ENCODE data around the gene KLHL26. TPM values are rescaled to one million over a fixed set of nuclear protein-coding genes. Genes with fewer than 3 reads are reported as not detected.

The KLHL26 gene
- total and polyA plus RNA-seq, 9 of the 15 experiments (the other 6 are each of a cell fraction or from before 2014, with no cell fraction given) = 0.13 to 13.3 (median 1.4) TPM

DNA sequence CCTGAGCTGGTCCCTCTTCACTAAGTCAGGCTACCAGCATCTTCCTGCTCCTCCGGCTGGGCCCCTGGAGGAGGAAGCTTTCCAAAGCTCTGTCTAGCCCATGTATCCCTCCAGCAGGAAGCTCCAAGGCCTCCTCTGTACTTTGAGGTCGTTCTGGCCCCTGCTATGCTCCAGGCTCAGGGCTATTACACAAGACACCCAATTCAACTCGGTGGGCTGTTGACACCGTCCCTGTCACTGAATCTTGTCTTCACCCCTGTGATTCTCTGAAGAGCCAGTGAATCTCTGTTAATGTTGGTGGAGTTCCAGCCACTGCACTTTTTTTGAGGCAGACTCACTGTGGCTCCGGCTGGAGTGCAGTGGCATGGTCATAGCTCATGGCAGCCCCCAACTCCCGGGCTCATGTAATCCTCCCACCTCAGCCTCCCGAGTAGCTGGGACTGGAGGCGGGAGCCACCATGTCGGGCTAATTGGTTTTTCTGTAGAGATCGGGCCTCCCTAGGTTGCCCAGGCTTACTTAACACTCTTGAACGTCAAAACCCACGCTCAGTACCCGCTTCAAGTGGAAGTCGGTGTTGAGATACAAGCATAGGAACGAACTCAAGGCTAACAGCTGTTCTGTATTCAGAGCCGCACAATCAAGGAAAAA is 48.7 kb upstream of the KLHL26 start:
- WGBS (ENCODE audit: insufficient coverage, low coverage, missing lambda C conversion rate) = 10% methylated on average over 16 of the region's 16 CpGs
- in situ Hi-C loops (cut with MboI) = no loop called here
- TSS peak; percentile 90 for BruUV-seq (replicated peaks)
- TF ChIP-seq, protein P1, sequence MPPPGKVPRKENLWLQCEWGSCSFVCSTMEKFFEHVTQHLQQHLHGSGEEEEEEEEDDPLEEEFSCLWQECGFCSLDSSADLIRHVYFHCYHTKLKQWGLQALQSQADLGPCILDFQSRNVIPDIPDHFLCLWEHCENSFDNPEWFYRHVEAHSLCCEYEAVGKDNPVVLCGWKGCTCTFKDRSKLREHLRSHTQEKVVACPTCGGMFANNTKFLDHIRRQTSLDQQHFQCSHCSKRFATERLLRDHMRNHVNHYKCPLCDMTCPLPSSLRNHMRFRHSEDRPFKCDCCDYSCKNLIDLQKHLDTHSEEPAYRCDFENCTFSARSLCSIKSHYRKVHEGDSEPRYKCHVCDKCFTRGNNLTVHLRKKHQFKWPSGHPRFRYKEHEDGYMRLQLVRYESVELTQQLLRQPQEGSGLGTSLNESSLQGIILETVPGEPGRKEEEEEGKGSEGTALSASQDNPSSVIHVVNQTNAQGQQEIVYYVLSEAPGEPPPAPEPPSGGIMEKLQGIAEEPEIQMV (tag; conservative IDR thresholded peaks at IDR 0.05; ENCODE audit: low read depth) = peak; percentile 46; the same call in 1 of the 2 replicates
- TF ChIP-seq BRD4 (IDR thresholded peaks at IDR 0.05) = no peak
- TF ChIP-seq U2AF1 (optimal IDR thresholded peaks at IDR 0.05; ENCODE audit: low read depth, low read length) = no peak
- TF ChIP-seq ZNF253 (CRISPR knock-in tag; conservative IDR thresholded peaks at IDR 0.05) = no peak
- TF ChIP-seq, protein P2, sequence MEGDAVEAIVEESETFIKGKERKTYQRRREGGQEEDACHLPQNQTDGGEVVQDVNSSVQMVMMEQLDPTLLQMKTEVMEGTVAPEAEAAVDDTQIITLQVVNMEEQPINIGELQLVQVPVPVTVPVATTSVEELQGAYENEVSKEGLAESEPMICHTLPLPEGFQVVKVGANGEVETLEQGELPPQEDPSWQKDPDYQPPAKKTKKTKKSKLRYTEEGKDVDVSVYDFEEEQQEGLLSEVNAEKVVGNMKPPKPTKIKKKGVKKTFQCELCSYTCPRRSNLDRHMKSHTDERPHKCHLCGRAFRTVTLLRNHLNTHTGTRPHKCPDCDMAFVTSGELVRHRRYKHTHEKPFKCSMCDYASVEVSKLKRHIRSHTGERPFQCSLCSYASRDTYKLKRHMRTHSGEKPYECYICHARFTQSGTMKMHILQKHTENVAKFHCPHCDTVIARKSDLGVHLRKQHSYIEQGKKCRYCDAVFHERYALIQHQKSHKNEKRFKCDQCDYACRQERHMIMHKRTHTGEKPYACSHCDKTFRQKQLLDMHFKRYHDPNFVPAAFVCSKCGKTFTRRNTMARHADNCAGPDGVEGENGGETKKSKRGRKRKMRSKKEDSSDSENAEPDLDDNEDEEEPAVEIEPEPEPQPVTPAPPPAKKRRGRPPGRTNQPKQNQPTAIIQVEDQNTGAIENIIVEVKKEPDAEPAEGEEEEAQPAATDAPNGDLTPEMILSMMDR (IDR thresholded peaks at IDR 0.05 in 2 of 3, conservative IDR thresholded peaks at IDR 0.05 in 1 of 3; ENCODE audit: insufficient read depth in 2 of 3, low read depth in 1 of 3, low read length in 3 of 3) = no peak
- TF ChIP-seq ZNF12 (CRISPR knock-in tag; IDR thresholded peaks at IDR 0.05) = no peak
- TF ChIP-seq KLF1 (tag; IDR thresholded peaks at IDR 0.05) = no peak
- TF ChIP-seq TEAD4 (IDR thresholded peaks at IDR 0.05; ENCODE audit: low read length) = no peak
- TF ChIP-seq TEAD4 (CRISPR knock-in tag; IDR thresholded peaks at IDR 0.05; ENCODE audit: borderline replicate concordance) = no peak
- TF ChIP-seq, protein P3, sequence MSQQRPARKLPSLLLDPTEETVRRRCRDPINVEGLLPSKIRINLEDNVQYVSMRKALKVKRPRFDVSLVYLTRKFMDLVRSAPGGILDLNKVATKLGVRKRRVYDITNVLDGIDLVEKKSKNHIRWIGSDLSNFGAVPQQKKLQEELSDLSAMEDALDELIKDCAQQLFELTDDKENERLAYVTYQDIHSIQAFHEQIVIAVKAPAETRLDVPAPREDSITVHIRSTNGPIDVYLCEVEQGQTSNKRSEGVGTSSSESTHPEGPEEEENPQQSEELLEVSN (IDR thresholded peaks at IDR 0.05; ENCODE audit: borderline replicate concordance in 1 of 2, extremely low read depth in 1 of 2, insufficient read depth in 1 of 2, insufficient read length in 1 of 2, low read depth in 1 of 2, low read length in 1 of 2, poor library complexity in 1 of 2, severe bottlenecking in 1 of 2) = peak in 1 of 2 experiments; percentile 12
- TF ChIP-seq CBX1 (IDR thresholded peaks at IDR 0.05; ENCODE audit: low read depth) = no peak
- TF ChIP-seq, protein P4, sequence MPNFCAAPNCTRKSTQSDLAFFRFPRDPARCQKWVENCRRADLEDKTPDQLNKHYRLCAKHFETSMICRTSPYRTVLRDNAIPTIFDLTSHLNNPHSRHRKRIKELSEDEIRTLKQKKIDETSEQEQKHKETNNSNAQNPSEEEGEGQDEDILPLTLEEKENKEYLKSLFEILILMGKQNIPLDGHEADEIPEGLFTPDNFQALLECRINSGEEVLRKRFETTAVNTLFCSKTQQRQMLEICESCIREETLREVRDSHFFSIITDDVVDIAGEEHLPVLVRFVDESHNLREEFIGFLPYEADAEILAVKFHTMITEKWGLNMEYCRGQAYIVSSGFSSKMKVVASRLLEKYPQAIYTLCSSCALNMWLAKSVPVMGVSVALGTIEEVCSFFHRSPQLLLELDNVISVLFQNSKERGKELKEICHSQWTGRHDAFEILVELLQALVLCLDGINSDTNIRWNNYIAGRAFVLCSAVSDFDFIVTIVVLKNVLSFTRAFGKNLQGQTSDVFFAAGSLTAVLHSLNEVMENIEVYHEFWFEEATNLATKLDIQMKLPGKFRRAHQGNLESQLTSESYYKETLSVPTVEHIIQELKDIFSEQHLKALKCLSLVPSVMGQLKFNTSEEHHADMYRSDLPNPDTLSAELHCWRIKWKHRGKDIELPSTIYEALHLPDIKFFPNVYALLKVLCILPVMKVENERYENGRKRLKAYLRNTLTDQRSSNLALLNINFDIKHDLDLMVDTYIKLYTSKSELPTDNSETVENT (CRISPR knock-in tag; IDR thresholded peaks at IDR 0.05) = no peak

More for the DNA sequence above, 48.7 kb upstream of the KLHL26 start:
- H3K36me3 ChIP-seq (ENCODE audit: control insufficient read depth, insufficient read depth, low read length) = peaks cover 5% of the 10 kb centered on the region; the same call in 2 of the 3 replicates
- intact Hi-C loops (cut with micrococcal nuclease) = loop anchor here (2.0 kb wide), 2 partner anchors 17 to 67 kb away; partner anchors contain the start of gene UBA52
- no peaks in the 10 kb centered on the region for H3K9me3 ChIP-seq (replicated peaks; ENCODE audit: control insufficient read depth, insufficient read depth, low read depth, low read length)
- H3K4me1 ChIP-seq (replicated peaks in 1 of 2; ENCODE audit: control insufficient read depth in 2 of 2, insufficient read depth in 2 of 2, low read length in 2 of 2) = peaks cover 14 to 53% of the 10 kb centered on the region in 2 experiments
- peak; percentile 1 for ATAC-seq
- H3K9ac ChIP-seq (ENCODE audit: insufficient read depth in 1 of 2, low read depth in 2 of 2, low read length in 2 of 2) = peak overlapping the region; percentile 85 to 93
- ChIA-PET CTCF (ENCODE audit: low intra/inter-chr PET ratio) (interaction anchor here (1.6 kb wide), 1 partner anchor 260 kb away, joined by 4 read pairs; no protein-coding TSS in a partner anchor), POLR2A (interaction anchor here (0.7 to 5.4 kb wide), 10 partner anchors 9 to 347 kb away, joined by 3 to 39 read pairs (median 4); partner anchors contain the start of genes KXD1 and UBA52)
- H3K9me1 ChIP-seq (ENCODE audit: control insufficient read depth, insufficient read depth, low read length) = no peaks in the 10 kb centered on the region
- peak overlapping the region; percentile 89 for H3K4me2 ChIP-seq (ENCODE audit: insufficient read depth, low read length)
- peaks cover 24% of the 10 kb centered on the region for H3K79me2 ChIP-seq (ENCODE audit: control insufficient read depth, insufficient read depth, low read length)
- DNase-seq (ENCODE audit: extremely low read depth in 1 of 4, low spot score in 3 of 4) = peak in 2 of 4 experiments; percentile 18 to 46
- peak overlapping the region; percentile 71 for H3K4me3 ChIP-seq
- FAIRE-seq = peak; percentile 80
- H2AFZ ChIP-seq (ENCODE audit: low read depth, low read length) = peak overlapping the region; percentile 79
- peak overlapping the region; percentile 79 for H3K27ac ChIP-seq (ENCODE audit: extremely low read depth, low read depth, low read length)
- no peaks in the 10 kb centered on the region for H3K27me3 ChIP-seq (ENCODE audit: control insufficient read depth in 2 of 2, insufficient read depth in 2 of 2, low read length in 2 of 2)
- peaks cover 6% of the 10 kb centered on the region; the same call in 1 of the 2 replicates for H4K20me1 ChIP-seq (replicated peaks; ENCODE audit: control insufficient read depth, insufficient read depth, low read length)
